Endothelial cell of umbilical vein (primary cell): ENCODE results near the gene RGS6. TPM values are rescaled to one million over a fixed set of nuclear protein-coding genes. Genes with fewer than 3 reads are reported as not detected.

Experiments
- BruUV-seq: library from RNA; stranded (reverse); fragments of 400-500 nt; replicated peaks from 2 replicates; lab custom pipeline; 2021; lab: Mats Ljungman, UMichigan
- CTCF ChIA-PET: fragments of 300-600, 350-600 bp; sonication (Branson Sonifier 250); formaldehyde crosslinking; loops from one replicate; lab custom pipeline; 2021; ENCODE audit warnings: antibody characterized with exemption, inconsistent platforms; lab: Charles Lee
- POLR2A ChIA-PET: fragments of 300-600, 350-600 bp; sonication (Branson Sonifier 250); formaldehyde crosslinking; loops from one replicate; lab custom pipeline; 2021; ENCODE audit warnings: antibody characterized with exemption, inconsistent platforms; lab: Charles Lee
- DNase-seq: peaks from one replicate; pipeline ENCODE4 v3.0.0-alpha.2; 2011; ENCODE audit warnings: low read depth, low spot score
- FAIRE-seq: peaks from 2 replicates; lab custom pipeline; 2011; peaks lifted over from hg19 to GRCh38; lab: Jason Lieb, UNC
- H2AFZ ChIP-seq: 2 replicates; pipeline ENCODE4 v1.6.0; 2012; ENCODE audit warnings: low read depth, low read length, control low read depth, inconsistent platforms
- H3K27ac ChIP-seq: 2 replicates; pipeline ENCODE4 v1.5.1; 2011; ENCODE audit warnings: low read depth, mild to moderate bottlenecking, control low read depth, low read length, moderate library complexity; ENCODE audit not compliant: insufficient read depth
- H3K27me3 ChIP-seq, 2 experiments: 2 replicates each; pipeline versions ENCODE4 v1.6.0 to v1.6.1; 2011; ENCODE audit warnings: low read length in 2 of 2, mixed read lengths in 1 of 2; ENCODE audit not compliant: control insufficient read depth in 2 of 2, insufficient read depth in 2 of 2
- H3K36me3 ChIP-seq, 2 experiments: 2 replicates in 1 of 2; 3 replicates in 1 of 2; pipeline ENCODE4 v1.5.1; 2011; ENCODE audit warnings: low read length in 2 of 2, mild to moderate bottlenecking in 1 of 2, moderate library complexity in 1 of 2; ENCODE audit not compliant: control insufficient read depth in 2 of 2, insufficient read depth in 2 of 2; ENCODE audit errors: extremely low read depth in 1 of 2
- H3K4me1 ChIP-seq: 3 replicates; pipeline ENCODE4 v1.5.1; 2011; ENCODE audit warnings: mild to moderate bottlenecking, low read length; ENCODE audit not compliant: control insufficient read depth, insufficient read depth; ENCODE audit errors: extremely low read depth
- H3K4me2 ChIP-seq: 2 replicates; pipeline ENCODE4 v1.6.1; 2011; ENCODE audit warnings: low read length, control low read depth, mixed read lengths; ENCODE audit not compliant: insufficient read depth
- H3K4me3 ChIP-seq, 3 experiments: fragments of 200-600 bp in 1 of 3; sonication (generic), shearing (Covaris generic) in 1 of 3; replicated peaks in 1 of 3; 2 replicates each; pipeline ENCODE4 v1.5.1; 2011 to 2016; ENCODE audit warnings: control low read depth in 3 of 3, low read length in 3 of 3, mild to moderate bottlenecking in 2 of 3, inconsistent platforms in 1 of 3, low read depth in 1 of 3, moderate library complexity in 1 of 3; ENCODE audit not compliant: insufficient read depth in 1 of 3
- H3K79me2 ChIP-seq: 2 replicates; pipeline ENCODE4 v1.6.0; 2012; ENCODE audit warnings: low read length, inconsistent platforms; ENCODE audit not compliant: control insufficient read depth, insufficient read depth
- H3K9ac ChIP-seq: replicated peaks from 2 replicates; pipeline ENCODE3; 2011; ENCODE audit warnings: low read length, control low read depth; ENCODE audit not compliant: insufficient read depth; ENCODE audit errors: extremely low read depth
- H3K9me1 ChIP-seq: replicated peaks from 3 replicates; pipeline ENCODE4 v1.6.0; 2011; ENCODE audit warnings: mild to moderate bottlenecking, low read length; ENCODE audit not compliant: control insufficient read depth, insufficient read depth; ENCODE audit errors: extremely low read depth
- H3K9me3 ChIP-seq: replicated peaks from 2 replicates; pipeline ENCODE4 v1.5.1; 2012; ENCODE audit warnings: low read length, inconsistent platforms; ENCODE audit not compliant: control insufficient read depth, insufficient read depth
- H4K20me1 ChIP-seq: replicated peaks from 2 replicates; pipeline ENCODE3; 2011; ENCODE audit warnings: mild to moderate bottlenecking, low read length; ENCODE audit not compliant: control insufficient read depth, insufficient read depth; ENCODE audit errors: extremely low read depth
- EZH2 ChIP-seq: IDR thresholded peaks from 2 replicates; pipeline ENCODE4 v1.6.1; 2012; ENCODE audit warnings: borderline replicate concordance, low read depth, mild to moderate bottlenecking, moderate library complexity, low read length, inconsistent platforms; ENCODE audit not compliant: severe bottlenecking
- FOS ChIP-seq: IDR thresholded peaks from 2 replicates; pipeline ENCODE4 v1.6.1; 2011; ENCODE audit warnings: mild to moderate bottlenecking, low read length, moderate library complexity, borderline replicate concordance; ENCODE audit not compliant: insufficient read depth
- GATA2 ChIP-seq: IDR thresholded peaks from 2 replicates; pipeline ENCODE4 v1.7.0; 2011; ENCODE audit warnings: low read depth, mild to moderate bottlenecking, moderate library complexity, mixed read lengths, low read length; ENCODE audit not compliant: insufficient read length, insufficient read depth
- JUN ChIP-seq: IDR thresholded peaks from 2 replicates; pipeline ENCODE4 v1.6.1; 2011; ENCODE audit warnings: borderline replicate concordance, low read depth; ENCODE audit not compliant: insufficient read length, insufficient read depth
- MYC ChIP-seq: IDR thresholded peaks from one replicate; pipeline ENCODE4 v1.6.1; 2011; ENCODE audit warnings: mild to moderate bottlenecking, low read depth, low read length
- POLR2A ChIP-seq: IDR thresholded peaks from 2 replicates; pipeline ENCODE4 v1.6.1; 2012; ENCODE audit warnings: low read depth, mild to moderate bottlenecking, control low read depth, low read length
- POLR2AphosphoS5 ChIP-seq: IDR thresholded peaks from 2 replicates; pipeline ENCODE4 v1.6.1; 2012; ENCODE audit warnings: low read depth, mild to moderate bottlenecking, control low read depth, low read length, moderate library complexity; ENCODE audit not compliant: insufficient read depth
- dilution Hi-C: fragments of 300-500 bp; cut with MboI; formaldehyde crosslinking; loops from one replicate; pipeline ENCODE4 v1.15.0; 2019; ENCODE audit warnings: low sequenced_read_pairs; ENCODE audit not compliant: extremely low pct_ligation_motif_present
- intact Hi-C: fragments of 100-400 bp; cut with micrococcal nuclease; formaldehyde crosslinking; loops from one replicate; pipeline ENCODE4 v1.10.0; 2022
- polyA plus RNA-seq, 4 experiments: library from polyadenylated mRNA; depleted of rRNA in 3 of 4; stranded (reverse) in 3 of 4; unstranded in 1 of 4; fragments of >200 nt; gene quantifications; 2 replicates each; pipeline versions ENCODE4 v1.2.1 to v1.2.3, GENCODE V29; 2011 to 2012; ENCODE audit warnings: missing spikeins in 1 of 4
- total RNA-seq: library from RNA; stranded (reverse); gene quantifications from 2 replicates; pipeline ENCODE4 v1.2.3, GENCODE V29; 2021
- TF ChIP-seq, protein P1 (sequence below): IDR thresholded peaks from 2 replicates; pipeline ENCODE4 v1.6.1; 2011; ENCODE audit not compliant: insufficient read depth, insufficient read length
- TF ChIP-seq, protein P2 (sequence below), 2 donors: IDR thresholded peaks; 1 replicate in 1 of 2; 2 replicates in 1 of 2; pipeline ENCODE4 v1.5.1; 2011; ENCODE audit warnings: low read length in 2 of 2, mild to moderate bottlenecking in 2 of 2, moderate library complexity in 2 of 2, control low read depth in 1 of 2, inconsistent platforms in 1 of 2, low read depth in 1 of 2; ENCODE audit not compliant: insufficient read depth in 1 of 2; ENCODE audit errors: extremely low read depth in 1 of 2

RGS6 gene
- total and polyA plus RNA-seq, 2 donors (not counting 3 experiments of a cell fraction or from before 2014, with no cell fraction given), result not detected

DNA sequence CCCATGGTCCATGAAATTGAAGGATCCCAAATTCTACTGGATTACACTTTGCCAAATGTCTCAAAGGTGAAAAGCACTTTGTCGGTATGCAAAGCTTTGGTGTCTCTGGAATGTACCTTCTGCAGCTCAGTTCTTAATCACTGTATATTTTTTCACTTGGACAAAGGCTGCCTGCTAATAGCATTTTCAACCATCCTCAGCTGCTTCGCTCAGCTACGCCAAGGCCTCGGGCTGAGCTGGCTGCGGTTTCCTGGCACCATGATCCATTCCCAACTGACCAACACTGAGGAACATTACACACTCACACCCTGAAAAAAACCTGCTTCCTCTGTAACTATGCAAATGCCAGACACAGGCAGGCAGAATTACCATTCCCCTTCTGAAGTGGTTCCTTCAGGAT is 626.5 kb downstream of the RGS6 start:
- Histone ChIP-seq H3K9me3 (no peaks in the 10 kb centered on the region), H3K9me1 (no peaks in the 10 kb centered on the region), H2AFZ (no peak overlapping the region), H3K27me3 (peaks cover under 1 to 4% of the 10 kb centered on the region in 2 experiments), H4K20me1 (no peaks in the 10 kb centered on the region), H3K9ac (no peak overlapping the region), H3K4me3 (no peak overlapping the region), H3K27ac (no peak overlapping the region), H3K36me3 (no peaks in the 10 kb centered on the region), H3K79me2 (no peaks in the 10 kb centered on the region), H3K4me2 (no peak overlapping the region), H3K4me1 (no peaks in the 10 kb centered on the region)
- ChIA-PET POLR2A (no interaction called here), CTCF (interaction anchor here (0.8 to 1.8 kb wide), 12 partner anchors 9 to 346 kb away, joined by 3 to 7 read pairs (median 4); no protein-coding TSS in a partner anchor)
- dilution Hi-C loops (no loop called here), intact Hi-C loops (no loop called here)
- no TSS peak for BruUV-seq
- TF ChIP-seq GATA2 (no peak), MYC (no peak), POLR2A (no peak), FOS (no peak), POLR2AphosphoS5 (no peak), JUN (no peak), EZH2 (no peak)
- TF ChIP-seq, protein P1, sequence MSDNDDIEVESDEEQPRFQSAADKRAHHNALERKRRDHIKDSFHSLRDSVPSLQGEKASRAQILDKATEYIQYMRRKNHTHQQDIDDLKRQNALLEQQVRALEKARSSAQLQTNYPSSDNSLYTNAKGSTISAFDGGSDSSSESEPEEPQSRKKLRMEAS, result no peak
- TF ChIP-seq, protein P2, sequence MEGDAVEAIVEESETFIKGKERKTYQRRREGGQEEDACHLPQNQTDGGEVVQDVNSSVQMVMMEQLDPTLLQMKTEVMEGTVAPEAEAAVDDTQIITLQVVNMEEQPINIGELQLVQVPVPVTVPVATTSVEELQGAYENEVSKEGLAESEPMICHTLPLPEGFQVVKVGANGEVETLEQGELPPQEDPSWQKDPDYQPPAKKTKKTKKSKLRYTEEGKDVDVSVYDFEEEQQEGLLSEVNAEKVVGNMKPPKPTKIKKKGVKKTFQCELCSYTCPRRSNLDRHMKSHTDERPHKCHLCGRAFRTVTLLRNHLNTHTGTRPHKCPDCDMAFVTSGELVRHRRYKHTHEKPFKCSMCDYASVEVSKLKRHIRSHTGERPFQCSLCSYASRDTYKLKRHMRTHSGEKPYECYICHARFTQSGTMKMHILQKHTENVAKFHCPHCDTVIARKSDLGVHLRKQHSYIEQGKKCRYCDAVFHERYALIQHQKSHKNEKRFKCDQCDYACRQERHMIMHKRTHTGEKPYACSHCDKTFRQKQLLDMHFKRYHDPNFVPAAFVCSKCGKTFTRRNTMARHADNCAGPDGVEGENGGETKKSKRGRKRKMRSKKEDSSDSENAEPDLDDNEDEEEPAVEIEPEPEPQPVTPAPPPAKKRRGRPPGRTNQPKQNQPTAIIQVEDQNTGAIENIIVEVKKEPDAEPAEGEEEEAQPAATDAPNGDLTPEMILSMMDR (IDR thresholded peaks at IDR 0.05; ENCODE audit: extremely low read depth in 1 of 2, insufficient read depth in 1 of 2, low read depth in 1 of 2, low read length in 2 of 2), result no peak
- DNase-seq (peak; percentile 28), FAIRE-seq (no peak)
